Kidney (tissue), 14 donors: Measurements from ENCODE around the gene EIF4A3. TPM values are rescaled to one million over a fixed set of nuclear protein-coding genes. Genes with fewer than 3 reads are reported as not detected.

Source experiments
- DNase-seq, 5 donors: peaks; one replicate each; pipeline ENCODE4 v3.0.0-alpha.2; 2013 to 2020
- FAIRE-seq: peaks from 2 replicates; lab custom pipeline; 2012; peaks lifted over from hg19 to GRCh38; lab: Jason Lieb, UNC
- H3K27ac ChIP-seq, 2 donors: one replicate each; pipeline ENCODE4 v1.7.0; 2013; ENCODE audit warnings: low read depth in 2 of 2, low read length in 2 of 2, inconsistent platforms in 1 of 2
- H3K27me3 ChIP-seq: one replicate; pipeline ENCODE4 v1.7.1; 2013; ENCODE audit warnings: low read length, inconsistent platforms; ENCODE audit not compliant: control insufficient read depth, insufficient read depth
- H3K36me3 ChIP-seq, 3 donors: one replicate each; pipeline versions ENCODE4 v1.7.0 to v1.7.1; 2013; ENCODE audit warnings: low read length in 3 of 3, control low read depth in 1 of 3, inconsistent platforms in 1 of 3; ENCODE audit not compliant: insufficient read depth in 3 of 3, control insufficient read depth in 2 of 3
- H3K4me1 ChIP-seq, 3 donors: one replicate each; pipeline versions ENCODE4 v1.7.0 to v1.7.1; 2013; ENCODE audit warnings: low read length in 3 of 3, inconsistent platforms in 1 of 3, low read depth in 1 of 3; ENCODE audit not compliant: control insufficient read depth in 2 of 3, insufficient read depth in 2 of 3
- H3K4me3 ChIP-seq, 3 donors: one replicate each; pipeline versions ENCODE4 v1.7.0 to v1.8.1; 2013; ENCODE audit warnings: low read length in 3 of 3, control low read depth in 1 of 3, inconsistent platforms in 1 of 3
- H3K9ac ChIP-seq, 3 donors: one replicate each; pipeline versions ENCODE4 v1.7.0 to v1.7.1; 2013; ENCODE audit warnings: low read length in 3 of 3, control low read depth in 1 of 3, inconsistent platforms in 1 of 3
- H3K9me3 ChIP-seq, 3 donors: one replicate each; pipeline versions ENCODE4 v1.7.0 to v1.7.1; 2013; ENCODE audit warnings: low read length in 3 of 3, control low read depth in 1 of 3, inconsistent platforms in 1 of 3; ENCODE audit not compliant: control insufficient read depth in 2 of 3, insufficient read depth in 1 of 3
- intact Hi-C: fragments of 100-400 bp; cut with DNase I; formaldehyde crosslinking; loops from one replicate; pipeline ENCODE4 v1.11.1; 2022
- polyA plus RNA-seq: library from polyadenylated mRNA; stranded (reverse); fragments of 350-450 nt; fragmentation: Illumina TruSeq; extraction: RNeasy Lipid Tissue Mini Kit (QIAGEN cat#74804); gene quantifications from one replicate; pipeline ENCODE4 v1.2.3, GENCODE V29; 2014; ENCODE audit warnings: low read depth, low replicate concordance; ENCODE audit not compliant: insufficient read depth
- total RNA-seq: library from RNA; stranded (reverse); fragmentation: NEBNext Ultra II Directional; extraction: Animal tissue kit (Norgen Biotek cat#: 25700); gene quantifications from one replicate; pipeline ENCODE4 v1.2.1, GENCODE V29; 2021
- TF ChIP-seq, protein P1 (sequence below): IDR thresholded peaks from 3 replicates; pipeline ENCODE4 v1.5.1; 2012; ENCODE audit warnings: mild to moderate bottlenecking, moderate library complexity, borderline replicate concordance; ENCODE audit not compliant: insufficient read depth; ENCODE audit errors: extremely low read depth
- donor health status: control.
- donor health status: control.
- donor health status: control.
- donor health status: control.
- donor health status: control.
- donor health status: DM: yes; HTN: yes; CAD: no.
- donor health status: Normal renal cell carcinoma (clear cell type).

EIF4A3 gene
- total and polyA plus RNA-seq, 2 donors from 2014 or later: 63.6 to 75.0 TPM

GRCh38 chr17:80099291-80100034, 47.5 kb downstream of the EIF4A3 start:
- Histone ChIP-seq H3K9ac (no peak overlapping the region), H3K4me1 (peaks cover 0 to 9% (median 5%) of the 10 kb centered on the region in 3 donors), H3K36me3 (no peaks in the 10 kb centered on the region), H3K27me3 (no peaks in the 10 kb centered on the region), H3K4me3 (no peak overlapping the region), H3K27ac (no peak overlapping the region), H3K9me3 (no peaks in the 10 kb centered on the region)
- peak in 1 of 5 donors; percentile 70 for DNase-seq
- FAIRE-seq: no peak
- TF ChIP-seq, protein P1, sequence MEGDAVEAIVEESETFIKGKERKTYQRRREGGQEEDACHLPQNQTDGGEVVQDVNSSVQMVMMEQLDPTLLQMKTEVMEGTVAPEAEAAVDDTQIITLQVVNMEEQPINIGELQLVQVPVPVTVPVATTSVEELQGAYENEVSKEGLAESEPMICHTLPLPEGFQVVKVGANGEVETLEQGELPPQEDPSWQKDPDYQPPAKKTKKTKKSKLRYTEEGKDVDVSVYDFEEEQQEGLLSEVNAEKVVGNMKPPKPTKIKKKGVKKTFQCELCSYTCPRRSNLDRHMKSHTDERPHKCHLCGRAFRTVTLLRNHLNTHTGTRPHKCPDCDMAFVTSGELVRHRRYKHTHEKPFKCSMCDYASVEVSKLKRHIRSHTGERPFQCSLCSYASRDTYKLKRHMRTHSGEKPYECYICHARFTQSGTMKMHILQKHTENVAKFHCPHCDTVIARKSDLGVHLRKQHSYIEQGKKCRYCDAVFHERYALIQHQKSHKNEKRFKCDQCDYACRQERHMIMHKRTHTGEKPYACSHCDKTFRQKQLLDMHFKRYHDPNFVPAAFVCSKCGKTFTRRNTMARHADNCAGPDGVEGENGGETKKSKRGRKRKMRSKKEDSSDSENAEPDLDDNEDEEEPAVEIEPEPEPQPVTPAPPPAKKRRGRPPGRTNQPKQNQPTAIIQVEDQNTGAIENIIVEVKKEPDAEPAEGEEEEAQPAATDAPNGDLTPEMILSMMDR: no peak
- intact Hi-C loops: no loop called here

DNA sequence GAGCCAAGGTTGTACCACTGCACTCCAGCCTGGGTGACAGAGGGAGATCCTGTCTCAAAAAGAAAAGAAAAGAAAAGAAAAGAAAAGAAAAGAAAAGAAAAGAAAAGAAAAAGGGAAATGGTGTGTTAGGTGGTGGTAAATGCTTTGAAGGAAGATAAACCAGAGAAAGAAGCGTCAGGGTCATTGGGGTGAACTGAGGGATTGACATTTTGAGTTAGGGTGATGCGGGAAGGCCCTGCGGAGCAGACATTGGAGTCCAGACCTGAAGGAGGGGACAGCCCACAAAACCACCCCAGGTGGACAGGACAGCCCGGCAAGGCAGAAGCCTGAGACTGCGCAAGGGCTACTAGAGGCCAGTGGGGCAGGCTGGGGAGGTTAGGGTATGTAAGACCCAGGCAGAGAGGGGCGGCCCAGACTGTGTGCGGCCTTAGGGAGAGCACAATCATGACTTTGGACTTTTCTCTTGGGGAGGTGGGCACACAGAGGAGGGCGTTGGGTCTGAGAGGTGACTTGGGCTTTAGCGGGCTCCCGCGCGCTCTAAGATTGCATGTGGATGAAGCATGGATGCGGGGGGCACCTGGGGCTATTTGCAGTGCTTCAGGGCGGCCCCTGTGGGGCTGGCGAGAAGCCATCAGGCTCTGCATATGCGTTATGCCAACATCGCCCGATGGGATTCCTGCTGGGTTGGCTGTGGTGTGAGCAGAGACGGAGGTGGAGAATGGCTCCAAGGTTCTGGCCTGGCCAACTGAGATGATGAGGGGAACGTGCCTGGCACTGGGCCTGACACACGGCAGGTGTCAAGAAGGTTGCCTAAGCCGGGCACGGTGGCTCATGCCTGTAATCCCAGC, 48.9 kb downstream of the EIF4A3 start:
- H3K4me3 ChIP-seq: no peak overlapping the region
- DNase-seq (peak in 1 of 5 donors; percentile 56), FAIRE-seq (no peak)
- peaks cover 0 to 9% (median 5%) of the 10 kb centered on the region in 3 donors for H3K4me1 ChIP-seq
- no peak overlapping the region for H3K27ac ChIP-seq
- no peaks in the 10 kb centered on the region for H3K27me3 ChIP-seq
- H3K9ac ChIP-seq: no peak overlapping the region
- H3K9me3 ChIP-seq: no peaks in the 10 kb centered on the region
- no peaks in the 10 kb centered on the region for H3K36me3 ChIP-seq
- intact Hi-C loops: no loop called here
- TF ChIP-seq, protein P1: no peak

DNA sequence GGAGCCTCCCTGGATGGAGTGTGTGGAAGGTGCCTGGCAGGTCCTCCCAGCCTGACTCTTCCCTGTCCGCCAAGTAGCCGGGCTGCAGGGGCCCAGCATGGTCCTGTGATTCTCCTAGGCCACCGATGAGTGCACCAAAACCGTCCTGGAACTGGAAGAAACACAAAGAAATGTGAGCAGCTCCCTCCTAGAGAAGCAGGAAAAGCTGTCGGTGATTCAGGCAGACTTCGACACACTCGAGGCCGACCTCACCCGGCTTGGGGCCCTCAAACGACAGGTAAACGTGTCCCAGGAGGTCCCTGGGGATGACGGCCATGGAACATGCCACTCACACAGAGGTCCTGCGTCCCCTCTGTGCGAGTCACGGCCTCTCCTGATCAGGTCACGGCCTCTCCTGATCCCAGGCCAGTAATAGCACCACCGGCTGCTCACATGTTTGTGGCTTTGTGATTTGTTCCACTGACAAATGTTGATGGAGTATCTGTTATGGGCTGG, 49.8 kb downstream of the EIF4A3 start:
- peak in 1 of 5 donors; percentile 51 for DNase-seq
- Histone ChIP-seq H3K9ac (no peak overlapping the region), H3K4me1 (peaks cover 0 to 4% (median under 1%) of the 10 kb centered on the region in 3 donors), H3K36me3 (no peaks in the 10 kb centered on the region), H3K27ac (no peak overlapping the region), H3K27me3 (no peaks in the 10 kb centered on the region), H3K4me3 (no peak overlapping the region), H3K9me3 (no peaks in the 10 kb centered on the region)
- intact Hi-C loops: no loop called here
- FAIRE-seq: no peak
- TF ChIP-seq, protein P1: no peak
